Stimulated activated CD8-positive, alpha-beta memory T cell treated with anti-CD3 and anti-CD28 coated beads, Interleukin-15, amount 100 ng/mL, for 48 hours (primary cell): ENCODE results near the gene UBE2G2.

Source experiments
- DNase-seq, 2 donors: peaks; one replicate each; pipeline ENCODE4 v3.0.0-alpha.2; 2020; ENCODE audit warnings: low read depth in 2 of 2

UBE2G2 gene

DNA sequence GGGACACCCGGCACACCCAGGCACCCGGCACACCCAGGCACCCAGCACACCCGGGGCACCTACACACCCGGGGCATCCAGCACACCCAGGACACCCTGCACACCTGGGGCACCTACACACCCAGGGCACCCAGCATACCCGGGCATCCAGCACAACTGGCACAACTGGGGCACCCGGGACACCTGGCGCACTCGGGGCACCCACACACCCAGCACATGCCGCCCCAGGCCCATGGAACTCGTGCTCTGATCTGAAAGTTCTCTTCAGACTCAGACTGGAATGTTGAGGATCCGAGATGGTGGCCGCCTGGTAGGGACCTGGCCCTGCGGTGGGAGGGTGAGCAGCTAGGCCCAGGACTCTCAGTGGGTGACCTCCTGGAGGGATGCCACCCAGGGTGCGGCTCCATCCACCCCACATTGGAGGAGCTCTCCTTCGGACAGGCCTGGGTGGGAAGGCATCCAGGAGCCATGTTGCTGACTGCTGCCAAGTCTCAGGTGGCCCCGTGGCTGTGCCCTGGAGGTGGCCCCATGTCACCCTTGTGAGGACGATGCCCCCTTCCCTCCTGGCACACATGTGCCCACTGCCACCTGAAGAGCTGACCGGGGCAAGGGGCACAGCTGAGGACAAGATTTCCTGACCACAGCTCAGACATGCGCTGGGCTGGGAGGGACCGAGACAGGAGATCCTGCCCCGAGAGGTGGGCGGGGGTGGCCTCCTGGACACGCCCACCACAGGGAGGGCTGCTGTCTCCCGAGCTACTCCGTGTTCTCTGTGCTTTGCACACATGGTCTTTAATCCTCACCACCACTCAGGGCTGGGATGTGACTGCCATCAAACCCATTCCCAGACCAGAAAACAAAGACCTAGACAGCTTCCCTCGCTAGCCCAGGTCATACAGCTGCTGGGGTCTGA is 37.0 kb downstream of the UBE2G2 start:
- DNase-seq = no peak

DNA sequence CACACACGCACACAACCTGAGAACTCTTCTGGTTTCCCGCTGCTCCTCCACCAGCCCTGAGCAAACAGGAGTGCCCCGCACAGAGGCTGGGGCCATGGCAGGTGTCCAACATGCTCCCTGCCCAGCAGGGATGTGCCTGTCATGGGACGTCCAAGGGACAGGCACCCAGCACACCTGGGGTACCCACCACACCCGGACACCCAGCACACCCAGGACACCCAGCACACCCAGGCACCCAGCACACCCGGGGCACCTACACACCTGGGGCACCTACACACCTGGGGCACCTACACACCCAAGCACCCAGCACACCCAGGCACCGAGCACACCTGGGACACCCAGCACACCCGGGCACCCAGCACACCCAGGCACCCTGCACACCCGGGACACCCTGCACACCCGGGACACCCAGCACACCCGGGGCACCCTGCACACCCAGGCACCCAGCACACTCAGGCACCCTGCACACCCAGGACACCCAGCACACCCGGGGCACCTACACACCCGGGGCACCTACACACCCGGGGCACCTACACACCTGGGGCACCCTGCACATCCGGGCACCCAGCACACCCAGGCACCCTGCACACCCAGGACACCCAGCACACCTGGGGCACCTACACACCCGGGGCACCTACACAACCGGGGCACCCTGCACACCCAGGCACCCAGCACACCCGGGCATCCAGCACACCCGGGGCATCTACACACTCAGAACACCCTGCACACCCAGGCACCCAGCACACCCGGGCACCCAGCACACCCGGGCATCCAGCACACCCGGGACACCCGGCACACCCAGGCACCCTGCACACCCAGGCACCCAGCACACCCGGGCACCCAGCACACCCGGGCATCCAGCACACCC is 37.9 kb downstream of the UBE2G2 start:
- no peak for DNase-seq

DNA sequence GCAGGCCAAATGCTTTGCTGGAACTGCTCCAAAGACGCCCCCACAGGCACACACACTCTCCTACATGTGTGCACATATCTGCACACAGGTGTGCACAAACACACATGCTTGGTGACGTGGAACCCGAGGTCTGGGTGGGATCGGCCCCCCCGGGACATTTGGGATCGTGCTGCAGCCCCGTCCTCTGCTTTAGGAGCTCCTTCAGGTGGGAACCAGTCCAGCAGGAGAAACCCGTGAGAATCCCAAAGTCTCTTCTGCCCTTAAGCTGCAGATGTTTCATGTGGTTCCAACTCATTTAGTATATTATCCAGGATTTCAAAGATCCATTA is 38.6 kb downstream of the UBE2G2 start:
- no peak for DNase-seq

DNA sequence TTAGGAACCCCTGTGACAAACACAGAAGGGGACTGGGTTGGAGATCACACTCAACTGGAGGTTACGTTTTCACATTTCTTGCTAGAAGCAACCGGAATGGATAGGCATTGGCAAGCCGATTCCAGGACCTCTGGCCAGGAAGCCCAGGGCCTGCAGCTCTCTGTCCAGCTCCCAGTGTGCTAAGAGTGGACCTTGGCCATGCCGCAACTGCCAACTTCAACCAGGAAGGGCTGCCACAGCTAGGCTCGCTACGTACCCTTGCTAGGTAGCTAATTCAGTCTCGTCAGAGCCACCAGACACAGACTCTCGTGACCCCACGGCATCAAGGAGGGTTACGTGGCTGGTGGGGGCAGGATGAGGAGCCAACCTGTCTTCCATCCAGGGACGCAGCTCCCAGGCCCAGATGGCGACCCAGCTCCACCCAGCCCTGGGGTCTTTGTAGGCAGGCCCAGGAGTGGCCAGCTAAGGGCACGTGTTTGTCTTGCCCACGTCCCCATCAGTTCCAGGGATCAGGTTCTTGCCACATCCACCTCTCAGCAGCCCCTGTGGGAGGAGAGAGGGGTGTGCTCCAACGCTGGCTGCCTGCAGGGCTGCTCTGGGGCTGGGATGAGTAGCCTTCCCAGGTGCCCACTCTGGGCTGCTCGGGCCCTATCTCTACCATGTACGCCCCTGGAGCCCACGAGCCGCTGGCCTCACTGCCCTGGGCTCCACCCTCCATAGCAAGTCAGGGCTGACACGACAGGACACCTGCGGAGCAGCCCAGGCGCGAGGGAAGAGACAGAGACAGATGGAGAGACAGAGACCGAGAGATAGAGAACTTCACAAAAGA is 39.2 kb downstream of the UBE2G2 start:
- no peak for DNase-seq

DNA sequence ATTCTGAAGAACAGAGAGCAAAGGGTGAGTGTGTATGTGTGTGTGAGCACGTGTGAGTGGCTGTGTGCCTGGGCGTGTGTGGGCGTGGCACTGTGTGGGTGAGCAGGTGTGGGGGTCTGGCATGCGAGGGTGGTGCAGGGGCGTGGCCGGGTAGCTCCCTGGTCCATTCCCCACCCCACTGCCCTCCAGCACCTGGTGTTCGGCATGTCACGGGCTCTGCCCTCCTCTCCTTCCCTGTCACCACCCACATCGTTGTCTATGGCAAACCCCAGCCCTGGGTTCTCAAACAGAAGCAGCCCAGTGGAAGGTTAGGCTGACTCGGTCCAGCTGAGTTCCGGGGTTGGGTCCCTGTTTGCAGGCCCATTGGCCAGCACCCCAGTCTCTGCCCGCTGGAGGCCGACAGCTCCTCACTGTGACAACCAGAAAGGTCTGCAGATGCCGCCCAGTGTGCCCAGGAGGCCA is 39.8 kb downstream of the UBE2G2 start:
- DNase-seq = no peak

DNA sequence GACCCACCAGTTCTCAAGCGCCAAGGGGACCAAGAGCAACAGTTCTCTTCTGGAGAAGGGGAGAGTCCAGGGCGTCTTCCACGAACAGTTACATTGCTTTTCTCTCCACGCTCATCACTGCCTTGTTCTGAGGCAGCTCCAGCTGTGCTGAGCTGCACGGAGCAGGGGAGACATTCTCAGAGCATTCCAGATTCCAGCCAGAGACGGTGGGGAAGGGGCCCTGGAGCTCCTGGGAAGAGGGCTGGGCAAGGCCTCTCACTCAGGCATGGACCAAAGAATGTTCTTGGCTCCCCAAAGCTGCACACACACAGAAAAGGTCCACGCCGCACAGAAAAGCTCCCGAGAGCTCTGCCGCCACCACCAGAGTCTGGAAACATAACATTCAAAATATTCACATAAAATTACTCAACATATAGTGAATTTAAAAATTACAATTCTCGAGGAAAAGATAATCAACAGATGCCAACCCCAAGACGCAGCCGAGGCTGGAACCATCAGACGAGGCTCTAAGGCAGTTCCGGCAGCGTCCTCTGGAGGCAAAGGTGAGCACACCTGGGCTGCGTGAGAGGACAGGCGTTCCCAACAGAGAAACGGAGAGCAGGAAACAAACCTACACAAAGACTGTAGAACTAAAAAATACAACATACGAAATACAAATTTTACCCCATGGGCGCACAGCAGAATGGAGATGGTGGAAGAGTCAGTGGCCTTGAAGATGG is 40.5 kb downstream of the UBE2G2 start:
- no peak for DNase-seq

DNA sequence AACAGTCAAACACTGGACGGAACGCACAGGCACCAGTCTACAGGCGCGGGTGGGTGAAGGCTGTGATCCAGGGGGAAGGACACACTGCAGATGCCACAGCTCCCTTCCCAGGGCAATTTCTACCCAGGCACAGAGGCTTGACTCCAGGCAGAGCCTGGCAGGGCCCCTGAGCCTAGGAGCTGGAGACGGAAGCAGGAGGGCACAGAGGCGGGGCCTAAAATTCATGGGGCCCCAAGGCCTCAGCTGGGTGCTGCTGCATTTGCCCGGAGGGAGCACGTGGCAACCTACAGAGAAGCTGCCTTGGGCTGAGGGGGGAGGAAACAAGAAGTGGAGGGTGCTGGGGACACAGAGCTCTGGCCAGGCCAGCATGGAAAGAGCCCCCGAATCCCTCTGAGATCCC is 41.2 kb downstream of the UBE2G2 start:
- DNase-seq = no peak

DNA sequence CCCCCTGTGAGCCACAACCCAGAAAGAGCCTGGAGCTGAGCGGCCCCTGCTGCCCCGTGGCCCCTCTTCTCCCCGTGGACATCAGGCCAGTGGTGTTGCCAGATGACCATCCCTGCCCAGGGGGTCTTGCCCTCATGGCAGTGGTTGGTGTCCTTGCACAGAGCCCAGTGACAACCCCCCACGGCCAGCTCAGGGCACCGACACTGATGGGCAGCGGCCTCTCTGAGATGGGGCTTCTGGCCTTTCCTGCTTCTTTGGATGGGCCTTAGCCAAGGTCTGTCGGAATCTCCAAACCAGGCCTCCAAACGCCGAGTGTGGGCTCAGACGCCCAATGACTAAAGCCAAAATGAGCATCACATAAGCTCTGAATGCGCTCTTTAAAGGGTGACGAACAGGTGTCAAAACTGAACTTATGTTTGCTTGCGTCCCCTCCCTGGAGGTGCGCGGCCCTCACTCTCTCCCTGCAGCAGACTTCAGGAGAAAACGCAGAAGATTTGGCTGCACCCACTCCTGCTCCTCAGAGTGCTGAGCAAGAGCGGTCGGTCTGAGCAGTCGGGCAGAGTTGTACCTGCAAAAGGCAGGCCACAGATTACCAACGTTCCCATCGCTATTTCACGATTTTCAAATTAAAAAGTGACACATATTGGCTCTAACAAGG is 41.9 kb downstream of the UBE2G2 start:
- DNase-seq = no peak

DNA sequence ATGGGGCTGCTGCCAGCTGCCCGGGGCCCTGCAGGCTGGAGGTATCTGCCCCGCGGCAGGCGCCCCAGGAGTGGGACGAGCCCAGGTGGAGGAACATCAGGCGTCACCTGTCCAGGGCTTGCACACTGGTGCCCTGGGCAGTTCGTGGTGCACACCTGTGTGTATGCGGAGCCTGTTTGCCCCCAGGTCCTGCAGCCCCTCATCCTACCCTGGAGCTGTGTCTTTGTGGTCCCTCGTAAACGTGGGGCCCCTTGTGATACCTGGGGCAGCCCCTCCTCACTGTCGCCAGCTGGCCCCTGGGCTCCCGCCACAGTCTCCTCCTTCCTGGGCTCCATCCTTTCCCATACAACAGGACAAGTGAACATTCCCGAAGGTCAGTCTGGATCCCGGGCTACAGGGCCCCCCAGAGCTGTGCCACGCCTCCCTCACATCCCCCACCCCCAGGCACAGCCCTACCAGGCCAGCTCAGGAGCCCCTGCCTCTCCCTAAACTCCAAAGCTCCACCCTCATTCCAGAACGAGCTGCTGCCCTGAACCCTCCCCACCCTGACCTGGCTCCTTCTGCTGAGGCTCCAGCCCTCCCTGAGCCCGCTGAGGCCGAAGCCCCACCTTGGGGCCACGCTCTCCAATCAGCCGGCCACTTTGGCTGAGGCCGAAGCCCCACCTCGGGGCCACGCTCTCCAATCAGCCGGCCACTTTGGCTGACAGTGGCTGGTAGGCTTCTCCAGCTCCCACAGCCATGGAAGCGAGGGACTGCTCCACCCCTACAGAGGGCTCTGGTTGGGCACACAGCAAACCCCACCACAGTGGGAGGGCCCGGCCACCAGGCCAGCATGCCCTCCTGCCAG is 42.6 kb downstream of the UBE2G2 start:
- DNase-seq = no peak

DNA sequence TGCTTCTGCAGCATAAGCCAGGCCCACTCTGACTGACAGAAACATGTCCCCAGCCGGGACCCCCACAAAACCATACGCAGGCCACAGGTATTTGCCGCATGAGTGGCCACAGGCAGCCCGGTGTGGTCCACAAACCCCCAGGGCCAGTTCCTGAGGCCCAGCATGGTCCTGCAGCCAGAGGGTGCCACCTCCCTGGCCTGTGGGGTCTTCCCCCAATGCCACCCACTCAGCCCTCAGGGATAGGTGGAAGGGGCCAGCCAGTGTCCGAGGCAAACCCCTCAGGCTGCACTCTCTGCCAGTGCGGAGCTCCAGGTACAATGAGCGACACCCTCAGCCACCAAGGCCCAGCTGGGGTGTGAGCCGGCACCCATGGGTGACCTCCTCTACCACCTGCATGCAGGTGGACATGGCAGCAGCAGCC is 43.5 kb downstream of the UBE2G2 start:
- DNase-seq = no peak

DNA sequence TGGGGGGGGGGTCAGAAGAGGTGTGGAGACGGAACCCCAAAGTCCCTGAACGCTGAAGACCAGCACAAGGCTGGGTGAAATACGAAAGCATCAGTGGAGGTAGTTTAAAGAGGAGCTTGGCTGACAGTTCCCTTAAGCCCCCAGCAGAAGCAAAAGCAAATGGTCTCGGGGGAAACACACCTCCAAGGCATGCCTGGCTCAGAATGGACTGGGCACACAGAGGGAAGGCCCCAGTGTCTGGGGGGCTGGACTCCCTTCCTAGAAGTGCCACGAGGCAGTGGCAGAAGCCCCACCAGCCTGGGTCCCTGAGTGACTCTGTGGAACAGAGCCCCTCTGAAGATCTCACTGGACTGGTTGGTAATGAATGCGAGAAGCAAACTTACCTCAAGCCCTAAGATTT is 43.9 kb downstream of the UBE2G2 start:
- no peak for DNase-seq

DNA sequence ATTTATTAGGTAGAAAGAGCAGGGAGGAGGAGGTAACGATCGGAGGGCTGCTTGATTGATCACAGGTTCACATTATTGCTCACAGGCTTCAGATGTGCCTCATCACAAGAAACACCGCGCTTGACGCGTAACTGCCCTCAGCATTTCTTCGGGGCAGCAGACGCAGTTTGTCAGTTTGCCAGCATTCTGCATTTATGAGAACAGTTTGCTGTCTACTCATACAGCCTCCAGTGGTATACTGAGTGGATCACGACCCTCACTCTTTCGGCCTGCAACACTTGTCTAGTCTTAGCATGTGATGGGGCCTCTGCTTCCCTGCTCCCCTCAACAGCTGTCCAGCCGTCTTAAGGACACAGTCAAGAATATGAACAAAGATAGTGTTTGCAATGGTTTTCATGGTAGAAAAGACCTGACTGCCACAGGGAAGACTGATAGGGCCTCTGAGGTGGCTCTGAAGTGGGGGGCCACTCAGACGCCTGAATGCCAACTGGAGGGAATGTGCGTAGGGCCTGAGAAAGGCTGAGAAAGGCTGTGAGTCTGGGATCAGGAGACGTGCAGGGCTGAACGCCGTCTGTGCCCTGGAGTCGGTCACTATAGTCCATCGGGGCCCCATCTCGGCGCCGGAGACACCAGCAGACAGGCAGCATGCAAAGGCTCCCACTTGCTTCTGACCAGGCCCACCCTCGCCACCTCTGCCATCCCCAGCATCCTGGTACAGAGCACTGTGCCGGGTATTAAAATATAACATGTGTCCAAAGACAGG is 45.0 kb downstream of the UBE2G2 start:
- DNase-seq = no peak

DNA sequence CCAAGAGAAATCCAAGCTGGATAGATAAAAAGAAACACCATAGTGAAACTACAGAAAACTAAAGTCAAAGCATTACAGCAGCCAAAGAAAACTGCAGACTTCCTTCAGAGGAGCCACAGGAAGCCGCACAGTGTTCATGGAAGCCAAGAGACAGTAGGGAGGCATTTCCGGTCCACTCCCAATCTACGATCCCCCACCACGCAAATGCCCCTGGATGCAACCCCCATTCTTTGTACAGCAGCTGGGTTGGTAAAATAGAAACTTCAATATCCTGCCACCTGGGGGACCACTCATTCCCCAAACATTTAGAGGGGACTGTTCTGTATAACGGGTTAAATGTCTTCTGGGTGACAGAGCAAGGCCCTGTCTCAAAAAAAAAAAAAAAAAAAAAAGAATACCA is 46.4 kb downstream of the UBE2G2 start:
- no peak for DNase-seq

DNA sequence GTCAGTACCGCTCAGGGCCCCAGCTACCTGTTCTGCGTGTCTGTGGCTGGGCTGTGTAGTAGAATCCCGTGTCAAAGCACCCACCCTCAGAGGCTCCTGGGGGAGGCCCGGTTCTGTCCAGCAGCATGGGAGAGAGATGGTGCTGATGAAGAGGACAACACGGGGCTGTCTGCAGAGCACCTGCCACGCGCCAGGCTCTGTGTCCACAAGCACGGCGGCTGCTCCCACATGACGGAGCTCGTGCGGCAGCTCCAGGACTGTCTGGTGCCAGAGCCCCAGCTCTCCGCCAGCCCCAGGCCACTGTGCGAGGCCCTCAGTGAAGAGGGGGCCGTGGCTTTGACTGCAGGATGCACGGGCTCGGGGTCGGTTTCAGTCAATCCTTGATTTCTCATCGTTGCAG is 48.3 kb downstream of the UBE2G2 start:
- no peak for DNase-seq

DNA sequence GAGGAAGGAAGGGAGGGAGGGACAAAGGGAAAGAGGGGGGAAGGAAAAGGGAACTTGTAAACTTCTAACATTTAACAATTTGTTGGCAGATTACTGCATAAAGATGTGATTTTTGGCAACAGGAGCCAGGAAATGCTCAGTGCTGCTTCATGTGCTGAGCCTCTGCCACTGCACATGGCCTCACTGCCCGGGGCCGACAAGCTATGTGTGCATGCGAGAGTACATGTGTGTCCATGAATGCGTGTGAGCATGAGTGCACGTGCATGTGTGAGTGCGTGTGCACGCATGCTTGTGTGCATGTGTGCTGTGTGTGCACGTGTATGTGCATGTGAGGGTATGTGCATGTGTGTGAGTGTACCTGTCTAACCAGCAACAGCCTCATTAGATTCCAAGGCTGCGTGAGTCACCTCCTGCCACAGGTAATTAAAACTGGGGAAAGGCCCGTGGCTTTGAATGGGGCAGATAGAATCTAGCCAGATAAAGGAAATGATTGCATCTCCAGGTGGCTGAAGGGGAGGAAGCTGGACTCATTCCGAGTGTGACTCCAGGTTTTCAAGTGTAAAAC is 48.9 kb downstream of the UBE2G2 start:
- DNase-seq = no peak

DNA sequence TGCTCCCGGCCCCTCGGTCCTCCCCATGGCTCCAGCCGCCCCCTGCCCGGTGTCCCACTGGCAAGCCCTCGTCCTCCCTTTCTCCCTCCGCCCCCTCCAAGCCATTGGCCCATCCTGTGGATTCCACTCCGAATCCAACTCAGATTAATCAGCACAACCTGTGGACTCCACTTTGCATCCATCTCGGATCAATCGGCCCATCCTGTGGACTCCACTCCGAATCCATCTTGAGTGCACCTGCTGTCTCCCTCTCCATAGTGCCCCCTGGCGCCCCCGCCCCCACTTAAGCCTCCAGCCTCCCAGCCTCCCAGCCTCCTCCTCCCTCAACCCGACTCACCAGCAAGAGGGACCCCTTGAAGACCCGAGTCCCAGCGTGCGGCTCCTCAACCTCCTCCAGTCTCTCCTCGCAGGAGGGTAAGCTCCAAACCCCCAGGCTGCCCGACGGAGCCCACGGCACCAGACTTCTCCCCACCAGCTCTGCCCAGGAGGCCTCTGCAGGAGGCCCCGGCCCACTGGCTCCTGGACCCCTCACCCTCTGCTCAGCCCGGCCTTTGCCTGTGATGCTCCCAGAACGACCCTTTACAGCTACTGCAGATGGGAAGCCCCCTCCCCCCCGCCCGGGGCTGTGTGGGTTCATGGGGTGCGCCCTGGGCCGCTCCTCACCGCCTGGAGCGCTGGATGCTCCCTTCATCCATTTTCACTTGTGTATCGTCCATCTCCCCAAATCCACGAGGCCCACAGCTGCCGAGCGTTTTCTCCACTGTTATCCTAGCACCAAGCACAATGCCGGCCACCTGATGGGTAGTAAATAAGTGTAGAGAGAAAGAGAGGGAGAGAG is 49.6 kb downstream of the UBE2G2 start:
- DNase-seq = no peak

DNA sequence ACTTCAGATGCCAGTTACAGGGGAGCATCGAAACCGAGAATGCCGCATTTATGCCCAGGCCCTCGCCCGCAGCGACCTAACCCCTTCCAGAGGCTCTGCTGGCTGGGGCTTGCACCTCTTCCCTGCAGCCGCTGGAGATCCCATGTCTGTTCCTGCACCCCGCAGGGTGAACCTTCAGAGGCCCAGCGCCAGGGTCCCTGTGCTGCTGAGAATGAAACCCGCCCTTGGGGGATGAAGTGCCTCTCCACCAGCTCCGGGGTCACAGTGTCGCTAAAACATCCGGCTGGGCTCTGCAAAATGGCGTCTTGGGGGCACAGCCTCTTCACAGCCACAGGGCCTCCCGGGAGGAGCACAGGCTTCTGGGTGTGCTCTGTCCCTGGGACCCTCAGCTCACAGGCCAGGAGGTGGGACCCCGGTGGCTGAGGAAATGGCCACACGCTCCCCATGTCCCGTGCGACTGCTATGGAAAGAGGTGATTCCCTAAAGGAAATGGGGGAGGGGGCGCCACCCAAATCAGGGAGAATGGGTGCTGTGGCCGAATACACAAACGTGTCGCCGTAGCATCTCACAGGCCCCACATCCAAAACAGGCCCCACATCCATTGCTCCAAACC is 50.3 kb downstream of the UBE2G2 start:
- no peak for DNase-seq

DNA sequence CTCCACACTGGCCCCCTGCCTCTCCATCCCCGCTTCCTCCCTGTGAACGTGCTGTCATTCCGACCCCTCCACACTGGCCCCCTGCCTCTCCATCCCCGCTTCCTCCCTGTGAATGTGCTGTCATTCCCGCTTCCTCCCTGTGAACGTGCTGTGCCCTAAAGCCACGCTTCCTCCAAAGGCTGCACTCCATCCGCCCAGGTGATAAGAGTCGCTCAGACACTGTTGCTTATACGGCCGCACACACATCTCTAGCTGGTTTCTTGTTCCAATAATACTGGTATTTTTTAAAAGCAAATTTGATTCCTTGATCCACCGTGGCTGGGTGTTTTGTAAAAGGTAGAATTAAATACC is 51.0 kb downstream of the UBE2G2 start:
- no peak for DNase-seq
